Spleen (tissue), 11 donors: Measurements from ENCODE around the gene CAPN11. TPM values are rescaled to one million over a fixed set of nuclear protein-coding genes. Genes with fewer than 3 reads are reported as not detected.
"Not testable (repeated sequence)": the region's sequence is repeated elsewhere in the genome, so short reads cannot be mapped to it uniquely, and the experiment has no call there.

Experiments
- DNase-seq: peaks from one replicate; pipeline ENCODE4 v3.0.0-alpha.2; 2020
- H3K27ac ChIP-seq, 8 donors: fragments of 200-600 bp; sonication (generic) in 7 of 8; 1 replicate in 4 of 8; 2 replicates in 4 of 8; pipeline versions ENCODE4 v1.5.0 to v1.8.0; 2016 to 2021; ENCODE audit warnings: inconsistent platforms in 4 of 8, mild to moderate bottlenecking in 4 of 8, moderate library complexity in 1 of 8
- H3K27me3 ChIP-seq, 7 donors: fragments of 200-600 bp; sonication (generic) in 6 of 7; replicated peaks in 1 of 7; 1 replicate in 4 of 7; 2 replicates in 3 of 7; pipeline versions ENCODE4 v1.5.0 to v1.8.0; 2016 to 2021; ENCODE audit warnings: inconsistent platforms in 3 of 7, mild to moderate bottlenecking in 1 of 7
- H3K36me3 ChIP-seq, 6 donors: fragments of 200-600 bp; sonication (generic) in 5 of 6; 1 replicate in 4 of 6; 2 replicates in 2 of 6; pipeline versions ENCODE4 v1.5.0 to v1.8.0; 2016 to 2021; ENCODE audit warnings: inconsistent platforms in 2 of 6
- H3K4me1 ChIP-seq, 6 donors: fragments of 200-600 bp; sonication (generic) in 5 of 6; 1 replicate in 3 of 6; 2 replicates in 3 of 6; pipeline versions ENCODE4 v1.5.0 to v1.8.0; 2016 to 2021; ENCODE audit warnings: inconsistent platforms in 3 of 6
- H3K4me3 ChIP-seq, 8 donors: fragments of 200-600 bp; sonication (generic) in 7 of 8; 1 replicate in 4 of 8; 2 replicates in 4 of 8; pipeline versions ENCODE4 v1.5.0 to v1.8.0; 2016 to 2021; ENCODE audit warnings: inconsistent platforms in 4 of 8, mild to moderate bottlenecking in 4 of 8, moderate library complexity in 2 of 8
- H3K9me3 ChIP-seq, 8 donors: fragments of 200-600 bp; sonication (generic) in 7 of 8; 1 replicate in 4 of 8; 2 replicates in 4 of 8; pipeline versions ENCODE4 v1.5.0 to v1.8.0; 2016 to 2021; ENCODE audit warnings: inconsistent platforms in 4 of 8
- POLR2A ChIP-seq, 3 donors: fragments of 450-650 bp; IDR thresholded peaks; one replicate each; pipeline ENCODE4 v1.5.1; 2017; ENCODE audit warnings: antibody characterized with exemption in 3 of 3, mild to moderate bottlenecking in 1 of 3
- POLR2AphosphoS5 ChIP-seq, 3 donors: sonication (generic); formaldehyde crosslinking; IDR thresholded peaks; one replicate each; pipeline ENCODE4 v1.5.1; 2017; ENCODE audit warnings: antibody characterized with exemption in 3 of 3
- WGBS, 5 donors: extraction: QIAGEN DNeasy Blood & Tissue Kit in 3 of 5; methylation state at CpG; one replicate each; pipeline versions ENCODE4 v1.1.5 to v1.1.7; 2013 to 2018; 5-methylcytosine and 5-hydroxymethylcytosine counted together
- intact Hi-C: fragments of 100-400 bp; cut with DNase I; formaldehyde crosslinking; loops from one replicate; pipeline ENCODE4 v1.15.0; 2023; ENCODE audit warnings: low total_unique reads
- polyA plus RNA-seq, 3 donors: library from polyadenylated mRNA; stranded (reverse); fragments of 200-250 nt; gene quantifications; one replicate each; pipeline ENCODE4 v1.2.1, GENCODE V29; 2013
- total RNA-seq, 7 donors: library from RNA; depleted of rRNA in 3 of 7; stranded (reverse); fragments of >200 nt in 3 of 7; fragmentation: NEBNext Ultra II Directional in 4 of 7; extraction: Animal tissue kit (Norgen Biotek cat#: 25700) in 4 of 7; gene quantifications; one replicate each; pipeline versions ENCODE4 v1.1.0 to v1.2.1, GENCODE V29; 2016 to 2021
- TF ChIP-seq, protein P1 (sequence below), 11 experiments: fragments of 200-600 bp in 7 of 11; fragments of 450-650 bp in 4 of 11; sonication (generic) in 4 of 11; IDR thresholded peaks in 8 of 11; conservative IDR thresholded peaks in 3 of 11; 1 replicate in 7 of 11; 2 replicates in 4 of 11; pipeline versions ENCODE4 v1.4.0 to v1.8.0; 2016 to 2021; ENCODE audit warnings: antibody characterized with exemption in 11 of 11, inconsistent platforms in 4 of 11, mild to moderate bottlenecking in 1 of 11
- donor health status: healthy with polysubstance abuse.
- donor health status: DM: no; HTN: no; CAD: no; lungs with moderate emphysema.
- donor health status: DM: no; HTN: no; CAD: no.
- donor health status: Bipolar disorder and iron deficiency.
- donor health status: healthy.
- donor health status: DM: no; HTN: no; CAD: no.
- donor health status: DM: yes; HTN: yes; CAD: no.

The CAPN11 gene
- total and polyA plus RNA-seq, 10 donors: 0.12 to 0.26 (median 0.17) TPM; not detected in 3

DNA sequence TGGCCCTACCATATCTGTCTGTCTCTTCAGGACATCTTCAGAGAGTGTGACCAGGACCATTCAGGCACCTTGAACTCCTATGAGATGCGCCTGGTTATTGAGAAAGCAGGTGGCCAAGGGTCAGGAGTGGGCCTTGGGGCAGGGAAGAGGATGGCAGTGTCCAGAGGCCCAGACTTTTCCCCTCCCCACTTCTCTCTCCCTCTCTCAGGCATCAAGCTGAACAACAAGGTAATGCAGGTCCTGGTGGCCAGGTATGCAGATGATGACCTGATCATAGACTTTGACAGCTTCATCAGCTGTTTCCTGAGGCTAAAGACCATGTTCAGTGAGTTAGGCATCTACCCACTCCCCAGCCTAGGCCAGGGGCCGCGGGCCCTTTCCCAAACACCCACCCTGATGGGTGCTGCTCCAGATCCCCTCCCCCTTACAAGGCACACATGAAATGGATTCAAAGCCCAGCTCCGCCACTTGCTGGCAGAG is 24.3 kb downstream of the CAPN11 start:
- Histone ChIP-seq H3K36me3 (no peaks in the 10 kb centered on the region), H3K27me3 (peaks cover 0 to 15% (median 0%) of the 10 kb centered on the region in 7 donors), H3K9me3 (no peaks in the 10 kb centered on the region), H3K4me1 (peaks cover 0 to 27% (median 2%) of the 10 kb centered on the region in 6 donors), H3K27ac (no peak overlapping the region), H3K4me3 (no peak overlapping the region)
- peak; percentile 24 for DNase-seq
- intact Hi-C loops: no loop called here
- WGBS, 5 donors: 94 to 97% (median 95%) methylated on average over 4 of the region's 4 CpGs
- TF ChIP-seq POLR2AphosphoS5 (IDR thresholded peaks at IDR 0.05) (no peak), POLR2A (IDR thresholded peaks at IDR 0.05) (no peak)
- TF ChIP-seq, protein P1, sequence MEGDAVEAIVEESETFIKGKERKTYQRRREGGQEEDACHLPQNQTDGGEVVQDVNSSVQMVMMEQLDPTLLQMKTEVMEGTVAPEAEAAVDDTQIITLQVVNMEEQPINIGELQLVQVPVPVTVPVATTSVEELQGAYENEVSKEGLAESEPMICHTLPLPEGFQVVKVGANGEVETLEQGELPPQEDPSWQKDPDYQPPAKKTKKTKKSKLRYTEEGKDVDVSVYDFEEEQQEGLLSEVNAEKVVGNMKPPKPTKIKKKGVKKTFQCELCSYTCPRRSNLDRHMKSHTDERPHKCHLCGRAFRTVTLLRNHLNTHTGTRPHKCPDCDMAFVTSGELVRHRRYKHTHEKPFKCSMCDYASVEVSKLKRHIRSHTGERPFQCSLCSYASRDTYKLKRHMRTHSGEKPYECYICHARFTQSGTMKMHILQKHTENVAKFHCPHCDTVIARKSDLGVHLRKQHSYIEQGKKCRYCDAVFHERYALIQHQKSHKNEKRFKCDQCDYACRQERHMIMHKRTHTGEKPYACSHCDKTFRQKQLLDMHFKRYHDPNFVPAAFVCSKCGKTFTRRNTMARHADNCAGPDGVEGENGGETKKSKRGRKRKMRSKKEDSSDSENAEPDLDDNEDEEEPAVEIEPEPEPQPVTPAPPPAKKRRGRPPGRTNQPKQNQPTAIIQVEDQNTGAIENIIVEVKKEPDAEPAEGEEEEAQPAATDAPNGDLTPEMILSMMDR (IDR thresholded peaks at IDR 0.05 in 8 of 11, conservative IDR thresholded peaks at IDR 0.05 in 3 of 11): no peak

GRCh38 chr6:44183783-44184182 is 25.2 kb downstream of the CAPN11 start:
- Histone ChIP-seq H3K36me3 (no peaks in the 10 kb centered on the region), H3K27me3 (peaks cover 0 to 15% (median 0%) of the 10 kb centered on the region in 7 donors), H3K4me3 (no peak overlapping the region), H3K27ac (no peak overlapping the region), H3K9me3 (no peaks in the 10 kb centered on the region), H3K4me1 (peaks cover 0 to 22% (median 2%) of the 10 kb centered on the region in 6 donors)
- DNase-seq: peak; percentile 46
- intact Hi-C loops: no loop called here
- no peak for TF ChIP-seq POLR2A (IDR thresholded peaks at IDR 0.05)
- TF ChIP-seq, protein P1 (IDR thresholded peaks at IDR 0.05 in 8 of 11, conservative IDR thresholded peaks at IDR 0.05 in 3 of 11): no peak
- no peak for TF ChIP-seq POLR2AphosphoS5 (IDR thresholded peaks at IDR 0.05)
- 61 to 79% (median 75%) methylated on average over 9 of the region's 9 CpGs for WGBS, 5 donors

DNA sequence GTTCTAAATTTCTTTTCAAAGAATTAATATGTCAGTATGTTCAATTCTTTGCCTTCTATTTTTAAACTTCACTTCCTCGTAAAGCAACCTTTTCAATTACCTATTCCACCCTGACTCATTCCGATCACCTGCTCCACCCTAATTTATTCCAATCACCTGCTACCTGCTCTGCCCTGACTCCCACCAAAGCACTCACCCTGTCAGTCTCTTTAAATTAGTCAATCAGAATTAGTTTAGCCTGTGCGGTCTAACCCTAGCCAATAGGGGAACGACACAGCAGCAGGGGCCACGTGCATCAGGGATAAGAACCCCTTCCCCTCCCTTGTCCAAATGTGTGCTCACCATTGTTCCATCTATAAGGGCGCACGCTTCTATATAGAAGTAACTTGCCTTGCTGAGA is 26.7 kb downstream of the CAPN11 start:
- H3K36me3 ChIP-seq: not testable (repeated sequence)

GRCh38 chr6:44185953-44186634 is 27.5 kb downstream of the CAPN11 start:
- intact Hi-C loops: no loop called here
- H3K4me3 ChIP-seq: no peak overlapping the region
- peaks cover 0 to 12% (median 2%) of the 10 kb centered on the region in 6 donors for H3K4me1 ChIP-seq
- no peak for DNase-seq
- WGBS, 5 donors: 26 to 34% (median 29%) methylated on average over 9 of the region's 9 CpGs
- TF ChIP-seq, protein P1 (IDR thresholded peaks at IDR 0.05 in 8 of 11, conservative IDR thresholded peaks at IDR 0.05 in 3 of 11): no peak
- TF ChIP-seq POLR2AphosphoS5 (IDR thresholded peaks at IDR 0.05): no peak
- no peak for TF ChIP-seq POLR2A (IDR thresholded peaks at IDR 0.05)
- no peaks in the 10 kb centered on the region for H3K9me3 ChIP-seq
- no peaks in the 10 kb centered on the region for H3K36me3 ChIP-seq
- peak overlapping the region in 3 of 8 donors; percentile 14 to 59 (median 39) for H3K27ac ChIP-seq
- peaks cover 0 to 15% (median 0%) of the 10 kb centered on the region in 7 donors for H3K27me3 ChIP-seq

More for the DNA sequence above, 26.7 kb downstream of the CAPN11 start:
- intact Hi-C loops, H3K4me3 ChIP-seq, DNase-seq, H3K27ac ChIP-seq, H3K9me3 ChIP-seq: not testable (repeated sequence)
- 84 to 87% (median 84%) methylated on average over 7 of the region's 7 CpGs for WGBS, 5 donors
- peaks cover 0 to 15% (median 0%) of the 10 kb centered on the region in 7 donors for H3K27me3 ChIP-seq
- peaks cover 0 to 12% (median 2%) of the 10 kb centered on the region in 6 donors for H3K4me1 ChIP-seq
